ENCODE results near the gene BATF. TPM values are rescaled to one million over a fixed set of nuclear protein-coding genes. Genes with fewer than 3 reads are reported as not detected.
A peak's percentile ranks its signal among the peaks of the same experiment; 100 is the strongest.

Gene BATF
- total RNA-seq, 1 donor from 2014 or later = 4.9 TPM

- intact Hi-C loops (cut with DNase I) = no loop called here
- Histone ChIP-seq H3K4me3 (no peak overlapping the region), H3K4me1 (peaks cover 16% of the 10 kb centered on the region), H3K9me3 (no peaks in the 10 kb centered on the region), H3K36me3 (no peaks in the 10 kb centered on the region), H3K27ac (no peak overlapping the region), H3K27me3 (no peaks in the 10 kb centered on the region)
- DNase-seq (no peak), ATAC-seq (no peak)
- no peak for TF ChIP-seq CTCF (IDR thresholded peaks at IDR 0.05)
Measured at GRCh38 chr14:75519826-75520728, 2.2 kb upstream of the BATF start.

GRCh38 chr14:75520852-75521251 is 1.4 kb upstream of the BATF start:
- H3K27me3 ChIP-seq = no peaks in the 10 kb centered on the region
- intact Hi-C loops (cut with DNase I) = no loop called here
- H3K9me3 ChIP-seq = no peaks in the 10 kb centered on the region
- peaks cover 12% of the 10 kb centered on the region for H3K4me1 ChIP-seq
- ATAC-seq (no peak), DNase-seq (no peak)
- H3K36me3 ChIP-seq = no peaks in the 10 kb centered on the region
- no peak for TF ChIP-seq CTCF (IDR thresholded peaks at IDR 0.05)
- H3K27ac ChIP-seq = no peak overlapping the region
- H3K4me3 ChIP-seq = no peak overlapping the region

GRCh38 chr14:75521415-75522199 is 662 bp upstream of the BATF start:
- Histone ChIP-seq H3K9me3 (no peaks in the 10 kb centered on the region), H3K27me3 (no peaks in the 10 kb centered on the region), H3K4me1 (peaks cover 12% of the 10 kb centered on the region), H3K27ac (no peak overlapping the region), H3K36me3 (no peaks in the 10 kb centered on the region), H3K4me3 (peak overlapping the region; percentile 53)
- ATAC-seq (peak; percentile 29), DNase-seq (no peak)
- TF ChIP-seq CTCF (IDR thresholded peaks at IDR 0.05) = no peak
- intact Hi-C loops (cut with DNase I) = no loop called here

- no peak for TF ChIP-seq CTCF (IDR thresholded peaks at IDR 0.05)
- ATAC-seq (no peak), DNase-seq (no peak)
- Histone ChIP-seq H3K27me3 (no peaks in the 10 kb centered on the region), H3K4me1 (peaks cover 12% of the 10 kb centered on the region), H3K27ac (peak overlapping the region; percentile 75), H3K36me3 (no peaks in the 10 kb centered on the region), H3K9me3 (no peaks in the 10 kb centered on the region), H3K4me3 (peak overlapping the region; percentile 53)
- intact Hi-C loops (cut with DNase I) = no loop called here
Measured at GRCh38 chr14:75522983-75523318, 682 bp downstream of the BATF start.

GRCh38 chr14:75523771-75524171 is 1.5 kb downstream of the BATF start:
- DNase-seq (no peak), ATAC-seq (peak; percentile 51)
- no peak for TF ChIP-seq CTCF (IDR thresholded peaks at IDR 0.05)
- H3K36me3 ChIP-seq = no peaks in the 10 kb centered on the region
- H3K4me3 ChIP-seq = peak overlapping the region; percentile 53
- no peaks in the 10 kb centered on the region for H3K27me3 ChIP-seq
- H3K4me1 ChIP-seq = peaks cover 12% of the 10 kb centered on the region
- intact Hi-C loops (cut with DNase I) = no loop called here
- H3K27ac ChIP-seq = peak overlapping the region; percentile 75
- no peaks in the 10 kb centered on the region for H3K9me3 ChIP-seq

Measured in upper lobe of right lung (tissue), 1 donor.